HG02588 (cell line): Measurements from ENCODE around the gene TTC34.
"Not testable (repeated sequence)": the region's sequence is repeated elsewhere in the genome, so short reads cannot be mapped to it uniquely, and the experiment has no call there.

Experiments used
- ATAC-seq: cut with Tn5 transposase; IDR thresholded peaks from one replicate; pipeline ENCODE4 v1.9.1; 2021; ENCODE audit warnings: mild to moderate bottlenecking, moderate library complexity; ENCODE audit not compliant: unreplicated experiment

TTC34 gene

DNA sequence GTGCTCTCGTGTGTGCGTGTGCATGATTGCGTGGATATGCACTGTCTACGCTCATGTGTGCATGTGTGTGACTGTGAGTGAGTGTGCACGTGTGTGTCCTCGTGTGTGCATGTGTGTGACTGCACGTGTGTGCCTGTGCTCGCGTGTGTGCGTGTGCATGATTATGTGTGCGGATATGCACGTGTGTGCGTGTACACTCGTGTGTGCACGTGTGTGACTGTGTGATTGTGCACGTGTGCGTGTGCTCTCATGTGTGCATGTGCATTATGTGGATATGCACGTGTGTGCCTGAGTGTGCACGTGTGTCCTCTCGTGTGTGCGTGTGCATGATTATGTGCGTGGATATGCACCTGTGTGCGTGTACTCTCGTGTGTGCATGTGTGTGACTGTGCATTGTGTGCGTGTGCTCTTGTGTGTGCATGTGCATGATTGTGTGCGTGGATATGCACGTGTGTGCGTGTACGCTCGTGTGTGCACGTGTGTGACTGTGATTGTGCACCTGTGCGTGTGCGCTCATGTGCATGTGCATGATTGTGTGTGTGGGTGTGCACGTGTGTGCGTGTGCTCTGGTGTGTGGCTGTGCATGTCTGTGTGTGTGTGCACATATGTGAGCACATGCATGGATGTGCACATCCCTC is 170.9 kb downstream of the TTC34 start:
- no peak for ATAC-seq

DNA sequence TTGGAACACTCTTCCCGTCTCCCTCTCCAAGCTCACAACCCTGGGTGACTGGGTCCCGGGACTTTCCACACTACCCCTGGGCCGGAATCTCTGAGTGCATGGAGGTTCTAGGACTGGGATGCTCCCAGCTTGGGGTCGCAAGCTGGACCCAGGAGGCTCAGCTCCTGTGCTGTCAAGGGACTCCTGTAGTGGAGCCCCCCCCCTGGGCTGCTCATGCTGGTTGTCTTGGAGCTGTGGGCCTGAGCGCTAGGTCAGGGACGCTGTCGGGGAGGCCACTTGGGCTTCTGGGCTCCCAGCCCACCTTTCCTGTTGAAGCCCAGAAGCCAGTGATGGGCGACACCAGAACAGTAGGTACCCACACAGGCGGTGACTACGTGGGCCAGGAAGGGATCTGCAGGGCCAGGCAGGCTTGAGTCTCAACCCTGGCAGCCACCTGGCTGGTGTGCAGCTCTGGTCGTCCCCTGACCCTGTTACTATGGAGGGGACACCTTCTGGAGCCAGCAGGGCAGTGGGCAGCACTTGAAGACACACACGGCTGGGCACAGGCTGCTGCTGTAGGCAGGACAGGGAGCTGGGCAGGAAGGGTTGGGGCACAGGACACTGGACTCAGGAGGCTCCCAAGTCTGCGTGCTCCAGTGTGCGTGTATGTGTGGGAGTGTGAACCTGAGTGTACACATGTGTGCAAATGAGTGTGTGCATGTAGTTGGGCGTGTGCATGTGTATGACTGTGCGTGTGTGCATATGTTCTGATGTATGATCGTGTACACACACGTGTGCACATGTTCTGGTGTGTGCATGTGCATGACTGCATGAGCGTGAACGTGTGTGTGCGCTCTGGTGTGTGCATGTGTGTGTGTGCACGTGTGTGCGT is 171.6 kb downstream of the TTC34 start:
- ATAC-seq = no peak

DNA sequence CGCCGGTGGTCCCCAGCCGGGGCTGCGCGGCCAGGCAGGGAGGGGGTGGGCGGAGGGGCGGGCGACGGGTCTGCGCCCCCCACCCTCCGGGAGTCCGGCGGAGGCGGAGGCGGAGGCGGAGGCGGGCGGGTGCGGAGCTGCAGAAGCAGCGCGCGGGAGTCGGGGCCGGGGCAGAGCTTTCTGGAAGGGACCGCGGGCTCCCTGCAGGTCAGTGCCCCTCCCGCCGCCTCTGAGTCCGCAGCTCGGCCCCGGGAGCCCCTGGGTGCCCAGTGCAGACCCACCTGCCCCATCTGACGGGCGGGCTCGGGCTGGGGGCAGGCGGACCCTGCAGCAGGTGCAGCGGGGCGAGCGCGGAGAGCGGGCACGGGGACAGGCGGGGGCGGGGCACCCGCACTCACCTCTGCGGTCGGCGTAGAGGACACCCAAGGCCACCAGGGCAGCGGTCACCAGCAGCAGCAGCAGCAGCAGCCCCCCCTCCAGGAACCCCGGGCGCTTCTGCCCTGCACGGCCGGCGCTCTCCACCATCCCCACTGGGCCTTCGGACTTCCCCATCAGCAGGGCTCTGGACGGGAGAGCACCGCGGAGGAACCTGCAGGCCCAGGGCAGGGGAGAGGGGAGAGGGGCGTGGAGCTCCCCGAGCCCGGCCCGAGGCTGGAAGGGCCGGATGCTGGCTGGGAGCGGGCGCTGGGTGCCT is 172.4 kb downstream of the TTC34 start:
- no peak for ATAC-seq

DNA sequence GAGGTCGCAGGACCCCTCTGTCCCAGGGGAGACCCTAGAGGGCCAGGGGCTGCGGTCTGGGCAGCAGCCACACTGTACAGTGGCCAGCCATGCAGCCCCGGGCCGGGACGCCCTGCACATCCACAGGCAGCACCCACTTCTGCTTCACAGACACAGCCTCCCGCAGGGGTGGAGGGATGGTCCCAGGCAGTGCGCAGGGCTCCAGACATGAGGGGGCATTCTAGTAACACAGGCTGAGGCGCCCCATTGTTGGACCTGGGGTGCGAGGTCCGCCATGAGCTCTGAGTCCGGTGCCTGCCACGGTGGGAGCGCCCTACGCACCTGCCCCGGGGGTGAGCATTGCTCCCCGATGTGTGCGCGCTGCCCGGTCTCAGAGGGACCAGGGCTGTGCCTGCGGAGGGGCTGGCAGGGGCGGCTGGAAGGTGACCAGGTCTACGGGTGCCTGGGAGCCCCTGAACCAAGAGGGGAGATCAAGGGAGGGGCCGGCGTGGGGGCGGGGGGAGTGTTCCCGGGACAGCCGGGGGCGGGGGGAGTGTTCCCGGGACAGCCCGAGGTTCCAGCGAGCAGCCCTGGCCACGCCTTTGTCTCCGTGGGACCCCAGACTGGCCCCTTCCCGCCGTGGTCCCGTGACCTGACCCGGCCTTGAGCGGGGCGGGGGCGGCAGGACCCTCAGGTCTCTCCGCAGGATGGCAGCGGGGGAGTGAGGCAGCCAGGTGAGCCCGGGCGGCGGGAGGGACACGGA is 173.1 kb downstream of the TTC34 start:
- ATAC-seq = no peak

DNA sequence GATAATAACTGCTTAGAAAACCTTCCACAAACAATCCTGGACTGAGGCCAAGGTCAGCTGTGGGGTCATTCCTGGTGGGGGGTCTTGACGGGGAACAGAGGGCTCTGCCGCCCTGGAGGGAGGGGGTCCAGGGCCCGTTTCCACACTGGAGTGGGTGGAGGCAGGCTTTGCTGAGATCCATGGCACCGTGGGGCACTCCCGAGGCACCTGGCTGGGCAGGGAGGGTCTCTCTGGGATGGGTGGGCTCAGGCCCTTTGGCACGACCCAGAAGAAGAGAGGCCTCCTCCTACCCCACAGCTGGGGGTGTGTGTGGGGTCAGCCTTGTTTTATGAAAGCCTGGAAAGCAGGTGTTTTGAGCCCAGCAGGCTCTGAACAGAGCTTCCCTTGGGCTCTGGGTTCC is 173.7 kb downstream of the TTC34 start:
- ATAC-seq = no peak

DNA sequence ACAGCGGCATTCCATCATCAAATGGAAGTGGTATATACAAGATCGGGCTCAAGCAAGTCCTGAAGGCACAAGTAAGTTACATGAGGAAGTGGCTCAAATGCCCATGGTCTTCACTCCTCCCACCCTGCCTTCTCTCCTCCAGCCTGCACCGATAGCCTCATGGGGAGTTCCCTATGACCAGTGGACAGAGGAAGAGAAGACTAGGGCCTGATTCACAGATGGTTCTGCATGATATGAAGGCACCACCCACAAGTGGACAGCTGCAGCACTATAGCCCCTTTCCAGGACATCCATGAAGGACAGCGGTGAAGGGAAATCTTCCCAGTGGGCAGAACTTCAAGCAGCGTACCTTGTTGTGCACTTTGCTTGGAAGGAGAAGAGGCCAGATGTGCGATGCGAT is 175.7 kb downstream of the TTC34 start:
- ATAC-seq = not testable (repeated sequence)

DNA sequence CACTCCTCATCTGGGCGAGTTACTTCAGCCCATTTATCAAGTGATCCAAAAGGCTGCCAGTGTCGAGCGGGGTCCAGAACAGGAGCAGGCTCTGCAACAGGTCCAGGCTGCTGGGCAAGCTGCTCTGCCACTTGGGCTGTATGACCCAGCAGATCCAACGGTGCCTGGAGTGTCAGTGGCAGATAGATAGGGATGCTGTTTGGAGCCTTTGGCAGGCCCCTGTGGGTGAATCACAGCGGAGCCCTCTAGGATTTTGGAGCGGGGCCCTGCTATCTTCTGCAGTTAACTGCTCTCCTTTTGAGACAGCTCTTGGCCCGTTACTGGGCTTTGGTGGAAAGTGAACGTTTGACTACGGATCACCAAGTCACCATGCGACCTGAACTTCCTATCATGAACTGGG is 176.2 kb downstream of the TTC34 start:
- ATAC-seq = no peak

DNA sequence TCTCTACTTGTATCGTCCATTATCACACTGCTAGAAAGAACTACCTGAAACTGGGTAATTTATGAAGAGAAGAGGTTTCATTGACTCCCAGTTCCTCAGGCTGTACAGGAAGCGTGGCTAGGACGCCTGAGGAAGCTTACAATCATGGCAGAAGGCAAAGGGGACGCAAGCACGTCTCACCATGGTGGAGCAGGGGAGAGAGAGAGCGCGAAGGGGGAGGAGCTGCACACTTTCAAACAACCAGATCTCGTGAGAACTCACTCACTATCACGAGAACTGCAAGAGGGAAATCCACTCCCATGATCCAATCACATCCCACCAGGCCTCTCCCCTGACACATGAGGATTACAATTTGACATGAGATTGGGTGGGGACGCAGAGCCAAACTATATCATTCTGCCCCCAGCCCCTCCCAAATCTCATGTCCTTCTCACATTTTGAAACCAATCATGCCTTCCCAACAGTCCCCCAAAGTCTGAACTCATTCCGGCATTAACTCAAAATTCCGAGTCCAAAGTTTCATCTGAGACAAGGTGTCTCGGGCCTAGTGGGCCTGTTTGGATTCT is 176.7 kb downstream of the TTC34 start:
- ATAC-seq = no peak

DNA sequence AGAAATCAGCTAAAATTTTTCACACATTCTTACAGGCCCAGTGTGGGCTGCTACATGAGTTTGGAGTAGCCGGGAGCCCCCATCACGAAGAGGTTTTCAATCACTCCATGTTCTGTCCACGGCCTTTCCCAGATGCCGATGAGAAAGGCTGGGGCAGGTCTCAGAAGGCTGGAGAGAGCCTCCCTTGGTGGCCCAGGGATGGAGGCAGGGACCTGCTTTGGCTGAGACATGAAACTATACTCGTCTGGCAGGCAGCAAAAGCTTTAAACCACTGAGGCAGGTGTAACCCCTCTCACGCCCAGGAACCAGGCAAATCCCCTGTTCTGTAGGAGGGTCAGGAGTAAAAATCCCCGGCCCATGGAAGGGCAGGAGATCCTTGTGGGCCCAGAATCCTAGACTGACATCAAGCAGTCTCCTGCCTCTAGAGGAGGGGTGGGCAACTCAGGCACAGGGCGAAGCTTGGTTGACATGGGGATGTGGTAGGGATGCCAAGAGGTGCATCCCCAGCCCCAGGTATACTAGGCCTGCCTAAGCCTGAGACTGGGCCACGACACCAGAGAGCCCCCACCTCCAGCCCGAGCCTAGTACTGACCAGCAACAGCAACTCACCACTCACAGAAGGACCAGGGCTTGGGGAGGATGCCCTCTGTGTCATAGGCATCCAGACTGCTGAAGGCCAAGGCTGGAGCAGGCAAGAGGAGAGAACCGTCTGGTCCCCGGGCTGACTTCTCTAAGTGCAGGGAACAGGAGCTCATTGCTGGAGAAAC is 177.7 kb downstream of the TTC34 start:
- no peak for ATAC-seq

DNA sequence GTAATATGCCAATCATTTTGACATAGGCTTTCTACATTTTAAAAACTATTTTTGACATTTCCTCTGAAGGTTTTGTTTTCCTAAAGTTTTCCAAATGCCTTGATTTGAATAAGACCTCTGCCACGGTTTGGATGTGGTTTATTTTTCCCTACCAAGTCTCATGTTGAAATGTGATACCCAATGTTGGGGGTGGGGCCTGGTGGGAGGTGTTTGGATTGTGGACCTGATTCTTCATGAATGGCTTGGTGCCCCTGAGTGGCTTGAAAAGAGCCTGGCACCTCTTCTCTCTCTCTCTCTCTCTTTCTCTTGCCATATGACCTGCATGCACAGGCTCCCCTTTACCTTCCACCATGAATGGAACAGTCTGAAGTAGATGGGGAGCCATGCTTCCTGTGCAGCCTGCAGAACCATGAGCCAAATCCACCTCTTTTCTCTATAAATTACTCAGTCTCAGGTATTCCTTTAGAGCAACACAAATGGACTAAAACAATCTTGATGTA is 183.5 kb downstream of the TTC34 start:
- ATAC-seq = no peak

DNA sequence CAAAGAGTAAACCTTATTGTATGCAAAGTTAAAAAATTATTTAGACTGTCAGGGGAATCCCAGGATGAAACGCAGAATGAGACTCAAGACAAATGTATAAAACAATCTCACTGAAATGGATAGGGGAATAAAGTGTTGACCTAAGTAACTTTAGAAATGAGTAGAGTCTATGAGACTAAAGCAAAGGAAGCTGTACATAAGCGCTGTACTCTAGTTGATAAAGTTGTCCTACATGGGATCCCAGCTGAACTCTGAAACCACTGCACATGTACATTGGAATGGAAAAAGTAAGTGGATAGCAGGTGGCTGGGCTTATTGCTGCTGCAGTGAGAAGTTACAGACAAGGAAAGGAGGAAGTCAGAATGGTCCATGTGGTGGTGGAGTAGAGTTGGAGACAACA is 187.3 kb downstream of the TTC34 start:
- no peak for ATAC-seq

DNA sequence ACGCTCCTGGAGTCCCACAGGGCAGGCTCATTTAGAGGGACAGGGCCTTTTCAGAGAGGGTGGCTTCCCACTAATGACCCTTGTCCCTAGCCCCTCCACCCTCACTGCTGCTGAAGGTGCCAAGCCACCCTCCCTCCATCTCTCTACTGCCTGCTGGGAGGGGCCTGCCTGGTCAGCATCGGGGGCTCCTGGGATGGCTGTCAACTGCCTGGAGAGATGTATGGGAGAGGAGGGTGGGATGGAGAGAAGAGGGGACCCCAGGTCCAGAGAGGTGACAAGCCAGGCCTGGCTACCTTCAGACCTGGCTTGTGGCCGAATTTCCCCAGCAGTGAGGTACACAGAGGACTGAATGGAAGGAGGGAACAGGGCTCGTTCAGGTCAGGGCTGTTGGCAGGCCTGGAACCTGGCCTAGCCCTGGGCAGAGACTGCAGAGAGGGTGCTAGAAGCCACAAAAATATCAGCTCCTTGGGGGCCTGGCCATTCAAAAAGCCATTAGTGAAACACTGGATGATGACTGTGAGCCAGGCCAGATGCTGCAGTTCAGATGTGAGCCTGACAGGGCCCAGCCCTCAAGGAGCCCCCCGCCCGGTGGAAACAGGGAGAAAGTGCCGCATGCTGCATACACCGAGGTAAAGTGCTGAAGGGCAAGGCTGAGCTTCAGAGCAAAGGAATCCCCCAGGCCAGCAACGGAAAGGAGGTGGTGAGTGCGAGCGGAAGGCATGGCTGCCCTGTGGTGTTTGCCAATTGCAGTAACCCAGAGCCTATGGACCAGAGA is 188.7 kb downstream of the TTC34 start:
- ATAC-seq = no peak

DNA sequence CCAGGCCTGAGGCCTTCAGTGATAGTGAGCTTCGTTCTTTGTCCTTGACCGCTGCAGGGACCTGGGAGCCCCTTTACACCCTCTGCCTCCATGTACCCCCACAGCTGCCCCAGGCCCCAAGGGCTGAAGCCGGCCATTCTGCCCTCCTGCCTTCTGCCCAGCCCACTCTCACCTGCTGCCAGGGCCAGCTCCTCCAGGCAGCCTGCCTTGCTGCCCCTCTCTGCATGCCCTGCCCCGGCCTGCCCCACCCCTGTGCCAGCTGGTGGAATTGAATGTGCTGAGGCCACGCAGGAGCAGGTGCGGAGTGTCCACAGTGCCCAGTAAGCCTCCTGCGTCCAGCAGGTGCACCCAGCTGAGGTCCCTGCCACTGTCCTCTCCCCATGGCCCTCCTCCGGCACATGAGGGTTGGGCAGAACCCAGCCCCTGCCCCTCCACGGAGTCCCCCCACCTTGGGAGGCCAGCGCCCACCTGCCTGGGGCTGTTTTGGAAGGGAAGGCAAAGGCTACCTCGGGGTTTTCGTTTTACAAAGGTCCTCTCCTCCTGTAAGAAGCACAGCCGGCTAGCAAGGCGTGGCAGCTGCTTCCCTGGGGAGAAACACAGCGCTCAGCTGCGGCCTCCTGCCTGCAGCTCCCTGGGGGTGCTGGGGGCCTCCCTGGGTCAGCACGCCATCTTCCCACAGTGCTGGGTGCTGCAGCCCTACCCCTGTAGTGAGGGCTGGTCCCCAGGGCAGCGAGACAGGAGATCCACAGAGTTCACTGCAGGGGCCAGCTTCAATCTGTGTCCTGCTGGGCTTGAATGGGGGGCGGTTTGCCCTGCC is 189.7 kb downstream of the TTC34 start:
- ATAC-seq = no peak

DNA sequence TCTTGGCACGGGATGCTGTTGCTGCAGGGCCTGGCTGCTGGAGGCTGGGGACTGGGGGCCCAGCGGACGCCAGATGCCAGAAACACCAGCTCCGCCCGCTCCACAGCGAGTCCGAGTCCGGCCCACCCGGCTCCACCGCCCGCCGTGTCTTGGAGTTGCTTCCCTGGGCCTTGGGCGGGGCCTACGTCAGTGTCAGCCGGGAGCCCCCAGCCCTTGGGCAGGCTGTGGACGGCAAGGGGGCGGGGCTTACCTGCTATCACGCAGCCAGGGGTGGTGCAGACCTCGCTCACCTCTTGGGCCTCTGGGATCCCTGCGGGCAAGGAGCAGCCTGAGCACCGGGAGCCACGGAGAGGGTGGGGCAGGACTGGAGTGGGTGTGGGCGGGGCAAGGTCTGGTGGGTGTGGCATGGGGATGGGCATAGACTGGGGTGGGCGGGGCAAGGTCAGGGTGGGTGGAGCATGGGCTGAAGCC is 190.4 kb downstream of the TTC34 start:
- no peak for ATAC-seq

DNA sequence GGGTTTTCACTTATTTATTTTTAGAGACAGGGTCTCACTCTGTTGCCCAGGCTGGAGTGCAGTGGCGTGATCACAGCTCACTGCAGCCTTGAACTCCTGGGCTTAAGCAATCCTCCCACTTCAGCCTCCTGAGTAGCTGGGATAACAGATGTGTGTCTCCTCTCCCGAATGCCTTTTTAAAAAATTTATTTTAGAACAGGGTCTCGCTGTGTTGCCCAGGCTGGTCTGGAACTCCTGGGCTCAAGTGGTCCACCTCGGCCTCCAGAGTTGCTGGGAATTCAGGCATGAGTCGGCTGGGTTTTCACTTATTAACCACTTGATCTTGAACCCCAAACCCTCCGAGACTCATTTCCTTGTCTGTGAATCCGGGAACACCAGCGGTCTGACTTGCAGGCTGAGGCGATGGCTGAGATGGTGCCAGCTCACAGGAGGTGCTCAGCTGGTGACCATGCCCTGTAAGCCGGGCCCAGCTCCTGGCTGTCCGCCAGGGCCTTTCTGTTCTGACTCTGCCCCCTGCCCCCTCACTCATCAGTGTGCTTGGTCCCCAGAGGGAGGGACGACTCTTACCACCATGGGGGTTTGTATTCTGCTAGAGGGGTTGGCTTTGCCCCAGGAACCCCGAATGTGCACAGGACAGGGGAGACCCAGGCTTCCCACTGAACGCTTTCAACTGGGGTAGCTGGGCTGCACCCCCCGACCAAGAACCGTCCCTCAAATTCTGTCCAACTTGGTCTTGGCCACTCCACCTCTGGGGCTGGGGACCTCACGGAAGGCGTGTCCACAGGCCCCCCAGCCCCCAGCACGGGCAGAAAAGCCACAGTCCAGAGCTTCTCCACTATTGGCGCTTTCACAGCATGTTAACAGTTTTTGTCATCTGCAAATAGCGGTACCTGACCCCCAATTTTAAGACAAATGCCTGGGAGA is 191.2 kb downstream of the TTC34 start:
- no peak for ATAC-seq

DNA sequence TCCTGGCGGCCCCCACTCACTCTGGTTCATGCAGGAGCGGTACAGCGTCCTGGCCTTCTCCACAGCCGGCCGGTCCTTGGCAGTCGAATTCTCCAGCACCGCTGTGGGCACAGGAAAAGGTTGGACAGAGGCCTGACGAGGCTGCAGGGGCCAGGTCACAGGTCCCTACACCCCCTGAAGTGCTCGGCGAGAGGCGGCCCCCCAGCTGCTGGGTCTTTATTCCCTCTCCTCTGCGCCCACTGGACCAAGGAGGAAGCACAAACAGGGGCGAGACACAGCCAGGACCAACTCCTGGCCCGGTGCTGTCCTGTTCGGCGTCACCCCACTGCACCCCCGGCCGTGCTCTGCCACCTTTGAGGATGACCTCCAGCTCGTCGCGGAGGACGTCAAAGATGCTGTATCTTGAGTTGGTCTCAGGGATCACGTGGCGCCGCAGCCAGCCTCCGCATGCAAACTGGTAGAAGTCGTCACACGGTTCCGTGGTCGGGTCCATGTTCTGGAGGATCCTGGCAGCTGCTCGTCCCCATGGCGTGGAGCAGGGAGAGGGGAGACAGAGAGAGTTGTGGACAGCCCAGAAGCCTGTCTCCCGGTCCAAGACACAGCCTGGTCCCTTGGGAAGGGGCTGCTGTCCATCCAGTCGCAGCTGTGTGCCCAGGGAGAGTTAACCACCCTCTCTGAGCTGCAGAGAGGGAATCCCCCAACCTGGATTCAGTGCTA is 192.0 kb downstream of the TTC34 start:
- ATAC-seq = no peak
